ENCODE measurements around the gene TMEM35B.

GRCh38 chr1:34980715-34981114, 4.4 kb downstream of the TMEM35B start:
- TF ChIP-seq CTCF (conservative IDR thresholded peaks at IDR 0.05; ENCODE audit: low read length): no peak
- TF ChIP-seq EZH2phosphoT487 (IDR thresholded peaks at IDR 0.05; ENCODE audit: borderline replicate concordance): no peak

Measured in Loucy (cell line).